A549 treated with DMSO at 1 μM for 4 hours (cell line): ENCODE data around the gene BUD23. TPM values are rescaled to one million over a fixed set of nuclear protein-coding genes. Genes with fewer than 3 reads are reported as not detected.

Experiments
- total RNA-seq: library from RNA; stranded (reverse); fragments of 200-300 nt; extraction: Qiagen RNA extraction; gene quantifications from 5 replicates; pipeline ENCODE4 v1.2.3, GENCODE V29; 2022; ENCODE audit warnings: low read depth

BUD23 gene, protein sequence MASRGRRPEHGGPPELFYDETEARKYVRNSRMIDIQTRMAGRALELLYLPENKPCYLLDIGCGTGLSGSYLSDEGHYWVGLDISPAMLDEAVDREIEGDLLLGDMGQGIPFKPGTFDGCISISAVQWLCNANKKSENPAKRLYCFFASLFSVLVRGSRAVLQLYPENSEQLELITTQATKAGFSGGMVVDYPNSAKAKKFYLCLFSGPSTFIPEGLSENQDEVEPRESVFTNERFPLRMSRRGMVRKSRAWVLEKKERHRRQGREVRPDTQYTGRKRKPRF
- total RNA-seq: 126 to 177 TPM (median 135 TPM) in 5 replicates

DNA sequence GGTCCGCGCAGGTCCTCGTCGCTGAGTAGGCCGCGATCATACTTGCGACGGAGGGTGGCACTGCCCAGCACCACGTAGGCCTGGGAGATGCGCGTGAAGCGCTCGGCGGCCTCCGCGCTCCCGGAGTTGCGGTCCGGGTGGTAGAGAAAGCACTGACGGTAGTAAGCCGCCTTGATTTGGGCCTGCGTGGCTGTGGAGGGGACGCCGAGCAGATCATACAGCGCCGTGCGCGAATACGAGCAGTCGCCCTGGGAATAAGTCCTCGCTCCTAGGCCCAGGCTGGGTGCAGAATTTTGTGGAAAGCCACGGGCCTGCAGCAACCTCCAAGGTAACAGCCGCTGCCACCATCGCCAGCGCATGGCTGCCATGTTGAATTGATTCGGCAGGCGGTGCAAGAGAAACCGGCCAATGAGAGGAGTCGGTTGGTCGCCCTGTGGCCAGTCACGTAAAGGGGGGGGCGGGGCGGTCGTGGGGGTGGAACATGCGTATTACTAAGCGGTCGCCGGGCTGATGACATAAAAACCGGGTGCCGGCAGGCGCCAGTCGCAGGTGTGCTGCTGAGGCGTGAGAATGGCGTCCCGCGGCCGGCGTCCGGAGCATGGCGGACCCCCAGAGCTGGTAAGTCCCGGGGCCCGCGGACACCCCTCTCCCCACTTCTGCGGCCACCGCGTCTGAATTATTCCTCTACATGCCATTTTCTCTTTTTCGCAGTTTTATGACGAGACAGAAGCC is at the start of gene BUD23, which contains the start of gene DNAJC30:
Gene BUD23, plus strand, starts transcription at position 542 of the 732 bp plus-strand sequence. Its CDS starts 29 bp downstream, at position 571.
Gene DNAJC30, minus strand, starts transcription at position 398 of the 732 bp plus-strand sequence. Its CDS starts 30 bp downstream, at position 368.

GRCh38 chr7:73667344-73668102 is 15.9 kb upstream of the BUD23 start, which contains the start of gene VPS37D:
VPS37D (plus strand) TSS chr7:73667831; CDS start chr7:73667959, 128 bp downstream.

DNA sequence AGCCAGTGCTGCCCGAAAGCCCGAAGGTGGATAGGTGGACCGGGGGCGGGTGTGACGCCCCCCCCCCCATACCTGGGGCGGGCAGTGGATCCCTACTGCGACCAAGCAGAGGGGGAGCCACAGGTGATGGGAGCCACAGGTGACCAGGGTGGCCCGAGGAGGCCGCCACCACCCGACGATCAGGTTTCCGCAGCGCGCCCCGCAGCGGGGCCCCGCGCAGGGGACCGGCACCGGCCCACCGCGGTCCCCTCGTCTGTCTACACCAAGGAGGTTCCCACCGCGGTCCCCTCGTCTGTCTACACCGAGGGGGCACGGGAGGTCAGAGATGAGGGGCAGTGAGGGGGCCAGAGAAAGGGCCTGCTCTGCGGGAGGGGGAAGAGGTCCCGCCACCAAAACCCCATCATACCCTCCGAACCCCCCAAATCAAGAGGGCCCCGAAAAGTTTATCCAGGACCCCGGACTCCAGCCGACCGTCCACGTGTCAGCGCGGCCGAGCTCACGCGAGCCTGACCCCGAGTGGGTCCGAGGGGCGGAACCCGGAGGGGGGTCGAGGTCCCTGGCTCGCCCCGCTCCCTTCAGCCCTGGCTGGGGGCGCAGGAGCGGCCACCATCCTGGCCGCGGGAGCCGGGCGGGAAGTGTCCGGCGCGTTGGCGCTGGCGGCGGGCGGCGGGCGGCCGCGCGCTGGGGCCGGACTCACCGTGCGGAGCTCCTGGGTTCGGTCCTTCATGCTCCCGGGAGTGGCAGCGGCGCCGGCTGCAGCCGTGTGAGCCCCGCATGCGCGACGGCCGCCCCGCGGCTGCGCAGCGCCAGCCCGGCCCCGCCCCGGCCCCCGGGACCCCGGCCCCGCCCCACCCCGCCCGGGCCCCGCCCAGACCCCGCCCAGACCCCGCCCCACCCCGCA is 35.8 kb downstream of the BUD23 start, which contains the start of gene STX1A:
Gene STX1A, minus strand, starts transcription at position 765 of the 901 bp plus-strand sequence. Its CDS starts 38 bp downstream, at position 727.

GRCh38 chr7:73738612-73739386 is 55.4 kb downstream of the BUD23 start, which contains the start of gene ABHD11:
ABHD11 (minus strand) TSS chr7:73738802; CDS start chr7:73738770, 32 bp downstream.

Other genes with a start within 250 kb of the BUD23 start
- gene FZD9, start 249.8 kb upstream of the BUD23 start, total RNA-seq: 1.1 to 2.1 TPM (median 1.8 TPM) in 5 replicates
- gene BAZ1B, start 161.3 kb upstream of the BUD23 start, total RNA-seq: 56.6 to 71.3 TPM (median 66.3 TPM) in 5 replicates
- gene BCL7B, start 125.9 kb upstream of the BUD23 start, total RNA-seq: 67.1 to 80.2 TPM (median 70.2 TPM) in 5 replicates
- 51.8 to 55.5 TPM (median 54.3 TPM) in 5 replicates for gene TBL2, start 105.0 kb upstream of the BUD23 start, total RNA-seq
- 0.25 to 1.4 TPM (median 1.0 TPM) in 5 replicates for gene MLXIPL, start 59.1 kb upstream of the BUD23 start, total RNA-seq
- 3.1 to 5.5 TPM (median 4.4 TPM) in 5 replicates for gene VPS37D, start 15.8 kb upstream of the BUD23 start, total RNA-seq
- 7.8 to 10.4 TPM (median 9.6 TPM) in 5 replicates for gene DNAJC30, start 144 bp upstream of the BUD23 start, total RNA-seq
- gene STX1A, start 36.1 kb downstream of the BUD23 start, total RNA-seq: 60.0 to 84.0 TPM (median 75.3 TPM) in 5 replicates
- gene ABHD11, start 55.2 kb downstream of the BUD23 start, total RNA-seq: 21.0 to 28.1 TPM (median 22.8 TPM) in 5 replicates
- 1.6 to 3.7 TPM (median 2.8 TPM) in 5 replicates for gene CLDN3, start 86.7 kb downstream of the BUD23 start, total RNA-seq
- gene CLDN4, start 147.4 kb downstream of the BUD23 start, total RNA-seq: 4.4 to 6.6 TPM (median 5.7 TPM) in 5 replicates
- gene METTL27, start 158.9 kb downstream of the BUD23 start, total RNA-seq: 9.0 to 12.3 TPM (median 10.8 TPM) in 5 replicates
- 0.19 to 0.23 TPM in 2 of 5 replicates, not detected in the others for gene TMEM270, start 177.6 kb downstream of the BUD23 start, total RNA-seq